GM12864 (cell line): Measurements from ENCODE around the gene ACOT2.

ENCODE experiments used
- DNase-seq: peaks from one replicate; pipeline ENCODE4 v3.0.0-alpha.2; 2011; ENCODE audit warnings: low read depth
- H3K4me3 ChIP-seq: 2 replicates; pipeline ENCODE4 v1.5.1; 2011; ENCODE audit warnings: mild to moderate bottlenecking, low read depth, low read length, control low read depth
- TF ChIP-seq, protein P1 (sequence below): IDR thresholded peaks from 2 replicates; pipeline ENCODE4 v1.5.1; 2011; ENCODE audit warnings: low read depth, mild to moderate bottlenecking, moderate library complexity, low read length, control low read depth, inconsistent platforms; ENCODE audit errors: missing control alignments

The ACOT2 gene

DNA sequence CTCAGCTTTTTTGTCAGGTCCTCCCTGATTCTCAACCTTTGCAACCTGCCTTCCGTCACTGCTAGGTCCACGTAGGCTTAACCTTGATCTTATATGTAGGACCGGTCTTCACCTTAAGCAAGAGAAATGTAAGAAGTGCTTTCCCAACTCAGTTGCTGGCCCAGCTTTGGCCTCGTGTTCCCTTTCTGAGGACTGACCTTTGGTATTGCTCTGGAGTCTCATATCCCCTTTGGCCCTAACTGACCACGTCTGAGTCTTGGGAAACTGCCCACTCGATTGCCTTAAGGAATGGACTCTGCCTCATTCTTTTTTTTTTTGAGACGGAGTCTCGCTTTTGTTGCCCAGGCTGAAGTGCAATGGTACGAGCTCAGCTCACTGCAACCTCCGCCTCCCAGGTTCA, 51.3 kb downstream of the ACOT2 start:
- H3K4me3 ChIP-seq = no peak overlapping the region
- TF ChIP-seq, protein P1, sequence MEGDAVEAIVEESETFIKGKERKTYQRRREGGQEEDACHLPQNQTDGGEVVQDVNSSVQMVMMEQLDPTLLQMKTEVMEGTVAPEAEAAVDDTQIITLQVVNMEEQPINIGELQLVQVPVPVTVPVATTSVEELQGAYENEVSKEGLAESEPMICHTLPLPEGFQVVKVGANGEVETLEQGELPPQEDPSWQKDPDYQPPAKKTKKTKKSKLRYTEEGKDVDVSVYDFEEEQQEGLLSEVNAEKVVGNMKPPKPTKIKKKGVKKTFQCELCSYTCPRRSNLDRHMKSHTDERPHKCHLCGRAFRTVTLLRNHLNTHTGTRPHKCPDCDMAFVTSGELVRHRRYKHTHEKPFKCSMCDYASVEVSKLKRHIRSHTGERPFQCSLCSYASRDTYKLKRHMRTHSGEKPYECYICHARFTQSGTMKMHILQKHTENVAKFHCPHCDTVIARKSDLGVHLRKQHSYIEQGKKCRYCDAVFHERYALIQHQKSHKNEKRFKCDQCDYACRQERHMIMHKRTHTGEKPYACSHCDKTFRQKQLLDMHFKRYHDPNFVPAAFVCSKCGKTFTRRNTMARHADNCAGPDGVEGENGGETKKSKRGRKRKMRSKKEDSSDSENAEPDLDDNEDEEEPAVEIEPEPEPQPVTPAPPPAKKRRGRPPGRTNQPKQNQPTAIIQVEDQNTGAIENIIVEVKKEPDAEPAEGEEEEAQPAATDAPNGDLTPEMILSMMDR = no peak
- DNase-seq = no peak

DNA sequence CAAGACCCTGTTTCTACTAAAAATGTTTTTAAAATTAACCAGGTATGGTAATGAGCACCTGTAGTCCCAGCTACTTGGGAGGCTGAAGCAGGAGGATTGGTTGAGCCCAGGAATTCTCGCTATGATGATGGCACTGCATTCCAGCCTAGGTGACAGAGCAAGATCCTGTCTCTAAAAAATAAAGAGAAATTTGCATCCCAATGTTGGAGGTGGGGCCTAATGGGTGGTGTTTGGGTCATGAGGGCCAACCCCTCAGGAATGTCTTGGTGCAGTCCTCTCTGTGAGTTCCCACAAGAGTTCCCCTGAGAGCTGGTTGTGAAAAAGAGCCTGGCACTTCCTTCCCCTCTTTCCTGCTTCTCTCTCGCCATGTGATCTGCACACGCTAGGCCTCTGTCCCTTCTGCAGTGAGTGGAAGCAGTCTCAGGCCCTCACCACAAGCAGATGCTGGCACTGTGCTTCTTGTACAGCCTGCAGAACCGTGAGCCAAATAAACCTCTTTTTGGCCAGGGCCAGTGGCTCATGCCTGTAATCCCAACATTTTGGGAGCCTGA, 54.6 kb downstream of the ACOT2 start:
- DNase-seq = no peak
- TF ChIP-seq, protein P1 = no peak

More for the DNA sequence above, 54.6 kb downstream of the ACOT2 start:
- H3K4me3 ChIP-seq = no peak overlapping the region
